ENCODE measurements around the gene ADGRA1.

DNA sequence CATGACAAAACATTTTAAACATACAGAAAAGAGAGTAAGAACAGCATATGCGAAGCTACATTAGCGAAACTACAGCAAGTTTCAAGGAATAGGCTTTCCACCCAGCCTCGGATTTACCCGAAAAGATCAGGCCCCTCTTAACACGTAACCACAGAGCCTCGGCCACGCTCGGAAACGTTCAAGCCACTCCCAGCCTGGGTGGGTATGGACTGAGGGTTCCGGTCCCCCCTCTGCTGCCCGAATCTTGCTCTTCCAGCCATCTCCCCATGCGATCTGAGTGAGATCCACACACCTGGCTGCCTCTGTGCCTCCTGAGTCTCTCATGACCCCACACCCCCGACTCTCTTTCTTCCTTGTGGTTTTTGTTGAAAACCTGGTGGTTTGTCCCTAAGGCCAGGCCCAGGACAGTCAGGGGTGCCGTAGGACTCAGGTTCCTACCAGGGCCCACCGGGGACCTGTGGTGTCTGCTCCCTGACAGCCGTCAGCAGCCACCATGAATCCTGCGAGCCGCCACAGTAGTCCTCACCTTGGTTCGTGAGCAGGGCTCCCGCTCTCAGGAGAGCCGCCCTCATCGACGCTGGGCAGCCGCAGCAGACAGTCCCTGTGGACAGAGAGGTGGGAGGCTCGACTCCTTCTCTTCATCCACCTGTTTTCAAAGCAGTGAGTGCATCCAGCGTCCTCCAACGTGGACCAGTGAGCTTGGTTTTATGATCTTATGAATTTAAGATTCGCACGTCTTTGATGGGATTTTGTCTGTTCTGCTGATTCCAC lies 90.8 kb downstream of the ADGRA1 start:
- TF ChIP-seq CTCF (IDR thresholded peaks at IDR 0.05) (no peak), POLR2A (IDR thresholded peaks at IDR 0.05) (no peak)

Data from prostate gland (tissue), 2 donors.